Fibroblast of lung (primary cell): ENCODE data around the gene ITSN1. TPM values are rescaled to one million over a fixed set of nuclear protein-coding genes. Genes with fewer than 3 reads are reported as not detected.

Experiments
- DNase-seq, 2 donors: peaks; one replicate each; pipeline versions ENCODE4 v3.0.0 to v3.0.0-alpha.2; 2010; ENCODE audit warnings: low read depth in 2 of 2
- H2AFZ ChIP-seq: 2 replicates; pipeline ENCODE4 v1.5.1; 2012; ENCODE audit warnings: low read length, control low read depth, inconsistent platforms
- H3K27ac ChIP-seq: 2 replicates; pipeline ENCODE4 v1.5.1; 2011; ENCODE audit warnings: low read length, control low read depth; ENCODE audit not compliant: insufficient read depth
- H3K27me3 ChIP-seq: 2 replicates; pipeline ENCODE4 v1.5.1; 2011; ENCODE audit warnings: mild to moderate bottlenecking, low read length; ENCODE audit not compliant: control insufficient read depth, insufficient read depth
- H3K36me3 ChIP-seq: 2 replicates; pipeline ENCODE4 v1.5.1; 2011; ENCODE audit warnings: low read length; ENCODE audit not compliant: control insufficient read depth, insufficient read depth
- H3K4me1 ChIP-seq: 2 replicates; pipeline ENCODE4 v1.5.1; 2011; ENCODE audit warnings: low read length; ENCODE audit not compliant: control insufficient read depth, insufficient read depth; ENCODE audit errors: extremely low read depth
- H3K4me2 ChIP-seq: 2 replicates; pipeline ENCODE4 v1.5.1; 2011; ENCODE audit warnings: low read length, control low read depth; ENCODE audit not compliant: insufficient read depth; ENCODE audit errors: extremely low read depth
- H3K4me3 ChIP-seq, 4 experiments: fragments of 200-600 bp in 1 of 4; sonication (generic) in 1 of 4; replicated peaks in 1 of 4; 2 replicates each; pipeline ENCODE4 v1.5.1; 2011 to 2016; ENCODE audit warnings: low read length in 4 of 4, low read depth in 3 of 4, mild to moderate bottlenecking in 3 of 4, control low read depth in 2 of 4, inconsistent platforms in 1 of 4, mixed read lengths in 1 of 4; ENCODE audit not compliant: insufficient read depth in 1 of 4; ENCODE audit errors: control extremely low read depth in 1 of 4
- H3K79me2 ChIP-seq: 2 replicates; pipeline ENCODE4 v1.5.1; 2012; ENCODE audit warnings: mild to moderate bottlenecking, low read length, inconsistent platforms; ENCODE audit not compliant: control insufficient read depth, insufficient read depth
- H3K9ac ChIP-seq: 2 replicates; pipeline ENCODE4 v1.5.1; 2011; ENCODE audit warnings: mild to moderate bottlenecking, low read length, control low read depth; ENCODE audit not compliant: insufficient read depth
- H3K9me3 ChIP-seq: 2 replicates; pipeline ENCODE4 v1.5.1; 2012; ENCODE audit warnings: low read depth, low read length; ENCODE audit not compliant: control insufficient read depth, insufficient read depth
- H4K20me1 ChIP-seq: 2 replicates; pipeline ENCODE4 v1.5.1; 2011; ENCODE audit warnings: low read length; ENCODE audit not compliant: control insufficient read depth, insufficient read depth; ENCODE audit errors: extremely low read depth
- EZH2 ChIP-seq: IDR thresholded peaks from 2 replicates; pipeline ENCODE4 v1.5.1; 2012; ENCODE audit warnings: low read length, control low read depth, mild to moderate bottlenecking; ENCODE audit errors: missing control alignments
- polyA plus RNA-seq, 2 donors: library from polyadenylated mRNA; depleted of rRNA in 1 of 2; stranded (reverse) in 1 of 2; unstranded in 1 of 2; fragments of >200 nt; gene quantifications; 2 replicates each; pipeline ENCODE4 v1.2.1, GENCODE V29; 2011 to 2012; ENCODE audit warnings: missing spikeins in 1 of 2
- total RNA-seq: library from RNA; depleted of rRNA; stranded (reverse); fragments of >200 nt; gene quantifications from 2 replicates; pipeline ENCODE4 v1.2.1, GENCODE V29; 2014
- TF ChIP-seq, protein P1 (sequence below), 2 donors: IDR thresholded peaks in 1 of 2; conservative IDR thresholded peaks in 1 of 2; 1 replicate in 1 of 2; 2 replicates in 1 of 2; pipeline ENCODE4 v1.5.1; 2011 to 2012; ENCODE audit warnings: low read length in 2 of 2, control low read depth in 1 of 2, inconsistent platforms in 1 of 2, low read depth in 1 of 2, mild to moderate bottlenecking in 1 of 2

ITSN1 gene
- total and polyA plus RNA-seq, 2 donors (not counting 1 experiment from before 2014, with no cell fraction given): 34.7 to 63.1 TPM

- no peaks in the 10 kb centered on the region for H3K36me3 ChIP-seq
- H3K4me2 ChIP-seq: no peak overlapping the region
- no peaks in the 10 kb centered on the region for H3K4me1 ChIP-seq
- no peak overlapping the region for H2AFZ ChIP-seq
- no peak overlapping the region for H3K9ac ChIP-seq
- H3K27me3 ChIP-seq: no peaks in the 10 kb centered on the region
- no peaks in the 10 kb centered on the region for H4K20me1 ChIP-seq
- no peak for DNase-seq
- TF ChIP-seq, protein P1, sequence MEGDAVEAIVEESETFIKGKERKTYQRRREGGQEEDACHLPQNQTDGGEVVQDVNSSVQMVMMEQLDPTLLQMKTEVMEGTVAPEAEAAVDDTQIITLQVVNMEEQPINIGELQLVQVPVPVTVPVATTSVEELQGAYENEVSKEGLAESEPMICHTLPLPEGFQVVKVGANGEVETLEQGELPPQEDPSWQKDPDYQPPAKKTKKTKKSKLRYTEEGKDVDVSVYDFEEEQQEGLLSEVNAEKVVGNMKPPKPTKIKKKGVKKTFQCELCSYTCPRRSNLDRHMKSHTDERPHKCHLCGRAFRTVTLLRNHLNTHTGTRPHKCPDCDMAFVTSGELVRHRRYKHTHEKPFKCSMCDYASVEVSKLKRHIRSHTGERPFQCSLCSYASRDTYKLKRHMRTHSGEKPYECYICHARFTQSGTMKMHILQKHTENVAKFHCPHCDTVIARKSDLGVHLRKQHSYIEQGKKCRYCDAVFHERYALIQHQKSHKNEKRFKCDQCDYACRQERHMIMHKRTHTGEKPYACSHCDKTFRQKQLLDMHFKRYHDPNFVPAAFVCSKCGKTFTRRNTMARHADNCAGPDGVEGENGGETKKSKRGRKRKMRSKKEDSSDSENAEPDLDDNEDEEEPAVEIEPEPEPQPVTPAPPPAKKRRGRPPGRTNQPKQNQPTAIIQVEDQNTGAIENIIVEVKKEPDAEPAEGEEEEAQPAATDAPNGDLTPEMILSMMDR (conservative IDR thresholded peaks at IDR 0.05 in 1 of 2, IDR thresholded peaks at IDR 0.05 in 1 of 2; ENCODE audit: low read depth in 1 of 2, low read length in 2 of 2): no peak
- no peak for TF ChIP-seq EZH2
- no peak overlapping the region for H3K27ac ChIP-seq
- H3K4me3 ChIP-seq: no peak overlapping the region
- no peaks in the 10 kb centered on the region for H3K9me3 ChIP-seq
- H3K79me2 ChIP-seq: peaks cover 85% of the 10 kb centered on the region
Measured at GRCh38 chr21:33647587-33647986, 5.3 kb downstream of the ITSN1 start.

DNA sequence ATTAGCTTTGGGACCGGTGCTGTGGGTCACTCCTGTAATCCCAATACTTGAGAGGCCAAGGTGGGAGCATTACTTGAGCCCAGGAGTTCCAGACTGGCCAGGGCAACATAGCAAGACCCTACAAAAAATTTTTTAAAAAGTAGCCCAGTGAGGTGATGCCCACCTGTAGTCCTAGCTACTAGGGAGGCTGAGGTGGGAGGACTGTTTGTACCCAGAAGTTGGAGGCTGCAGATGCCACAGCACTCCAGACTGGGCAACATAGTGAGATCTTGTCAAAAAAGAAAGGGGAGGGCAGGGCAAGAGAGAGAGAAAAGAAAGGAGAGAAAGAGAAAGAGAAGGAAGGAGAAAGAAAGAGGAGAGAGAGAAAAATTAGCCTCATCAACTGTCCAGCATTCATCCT is 6.3 kb downstream of the ITSN1 start:
- TF ChIP-seq EZH2: no peak
- TF ChIP-seq, protein P1 (conservative IDR thresholded peaks at IDR 0.05 in 1 of 2, IDR thresholded peaks at IDR 0.05 in 1 of 2; ENCODE audit: low read depth in 1 of 2, low read length in 2 of 2): no peak
- Histone ChIP-seq H3K36me3 (no peaks in the 10 kb centered on the region), H2AFZ (no peak overlapping the region), H3K4me3 (no peak overlapping the region), H3K9me3 (no peaks in the 10 kb centered on the region), H3K4me2 (no peak overlapping the region), H3K4me1 (no peaks in the 10 kb centered on the region), H3K27ac (no peak overlapping the region), H3K9ac (no peak overlapping the region), H3K79me2 (peaks cover 83% of the 10 kb centered on the region), H4K20me1 (no peaks in the 10 kb centered on the region), H3K27me3 (no peaks in the 10 kb centered on the region)
- no peak for DNase-seq

DNA sequence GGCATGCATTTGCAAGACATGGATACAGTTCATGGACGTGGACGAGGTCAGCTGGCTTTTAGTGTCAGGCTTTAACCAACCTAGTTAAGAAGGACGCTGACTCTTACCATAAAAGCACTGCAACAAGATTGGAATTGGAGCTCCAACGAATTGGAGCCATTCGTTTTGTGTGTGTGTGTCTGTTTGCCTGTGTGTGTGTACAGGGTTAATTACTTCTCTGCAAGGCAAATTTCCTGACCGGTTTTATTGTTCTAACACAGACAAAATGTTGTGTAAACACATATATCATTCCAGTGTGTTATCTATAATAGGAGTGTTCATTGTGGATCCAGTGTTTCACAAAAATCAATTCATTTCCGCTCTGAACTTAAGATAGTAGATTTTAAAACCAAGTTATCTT is 7.9 kb downstream of the ITSN1 start:
- TF ChIP-seq, protein P1 (conservative IDR thresholded peaks at IDR 0.05 in 1 of 2, IDR thresholded peaks at IDR 0.05 in 1 of 2; ENCODE audit: low read depth in 1 of 2, low read length in 2 of 2): no peak
- TF ChIP-seq EZH2: no peak
- Histone ChIP-seq H2AFZ (no peak overlapping the region), H3K4me3 (no peak overlapping the region), H3K4me1 (peaks cover 5% of the 10 kb centered on the region), H3K27me3 (no peaks in the 10 kb centered on the region), H3K9ac (no peak overlapping the region), H3K4me2 (no peak overlapping the region), H3K9me3 (no peaks in the 10 kb centered on the region), H3K79me2 (peaks cover 80% of the 10 kb centered on the region), H3K27ac (no peak overlapping the region), H3K36me3 (no peaks in the 10 kb centered on the region), H4K20me1 (no peaks in the 10 kb centered on the region)
- no peak for DNase-seq
